Progenitor cell of endocrine pancreas (in vitro differentiated cells): ENCODE results near the gene SRSF5. TPM values are rescaled to one million over a fixed set of nuclear protein-coding genes. Genes with fewer than 3 reads are reported as not detected.

Experiments used
- DNase-seq: peaks from one replicate; pipeline ENCODE4 v3.0.0; 2021; ENCODE audit warnings: low spot score; ENCODE audit not compliant: unreplicated experiment
- H3K27ac Mint-ChIP-seq: 2 replicates; pipeline ENCODE4 v1.8.0; 2021; ENCODE audit warnings: mild to moderate bottlenecking, moderate library complexity, mixed read lengths
- H3K27me3 Mint-ChIP-seq: 2 replicates; pipeline ENCODE4 v1.8.0; 2021; ENCODE audit warnings: mixed read lengths
- H3K36me3 Mint-ChIP-seq: 2 replicates; pipeline ENCODE4 v1.8.0; 2022; ENCODE audit warnings: mixed read lengths; ENCODE audit not compliant: insufficient read depth
- H3K4me1 Mint-ChIP-seq: 2 replicates; pipeline ENCODE4 v1.8.0; 2021; ENCODE audit warnings: low read depth, mixed read lengths
- H3K4me3 Mint-ChIP-seq: 2 replicates; pipeline ENCODE4 v1.8.0; 2021; ENCODE audit warnings: low read depth, mild to moderate bottlenecking, moderate library complexity, mixed read lengths
- H3K9me3 Mint-ChIP-seq: 2 replicates; pipeline ENCODE4 v1.8.0; 2021; ENCODE audit warnings: low read depth, mixed read lengths
- CTCF ChIP-seq: fragments of 200-600 bp; sonication (generic); IDR thresholded peaks from one replicate; pipeline ENCODE4 v1.5.0; 2021; ENCODE audit warnings: antibody characterized with exemption, mild to moderate bottlenecking; ENCODE audit not compliant: unreplicated experiment
- total RNA-seq: library from RNA; stranded (reverse); gene quantifications from 2 replicates; pipeline ENCODE4 v1.2.1, GENCODE V29; 2021

SRSF5 gene
- total RNA-seq, 1 donor from 2014 or later, result 379 TPM

DNA sequence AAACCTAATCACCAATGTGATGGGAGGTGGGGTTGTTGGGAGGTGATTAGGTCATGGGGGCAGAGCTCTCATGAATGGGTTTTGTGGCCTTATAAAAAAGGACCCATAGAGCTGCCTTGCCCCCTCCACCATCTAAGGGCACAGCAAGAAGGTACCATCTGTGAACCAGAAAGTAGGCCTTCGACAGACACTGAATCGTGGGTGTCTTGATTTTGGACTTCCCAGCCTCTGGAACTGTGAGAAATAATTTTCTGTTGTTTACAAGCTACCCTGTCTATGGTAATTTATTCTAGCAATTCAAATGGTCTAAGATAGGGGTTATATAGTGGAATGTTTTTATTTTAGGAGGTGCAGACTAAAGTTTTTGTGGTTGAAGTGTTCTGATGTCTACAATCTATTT, 38.0 kb downstream of the SRSF5 start:
- H3K4me1 Mint-ChIP-seq, result peaks cover 10% of the 10 kb centered on the region
- no peaks in the 10 kb centered on the region for H3K27me3 Mint-ChIP-seq
- no peak overlapping the region for H3K27ac Mint-ChIP-seq
- H3K4me3 Mint-ChIP-seq, result no peak overlapping the region
- H3K36me3 Mint-ChIP-seq, result peaks cover 4% of the 10 kb centered on the region
- no peak for TF ChIP-seq CTCF
- DNase-seq, result no peak
- peaks cover 7% of the 10 kb centered on the region for H3K9me3 Mint-ChIP-seq

DNA sequence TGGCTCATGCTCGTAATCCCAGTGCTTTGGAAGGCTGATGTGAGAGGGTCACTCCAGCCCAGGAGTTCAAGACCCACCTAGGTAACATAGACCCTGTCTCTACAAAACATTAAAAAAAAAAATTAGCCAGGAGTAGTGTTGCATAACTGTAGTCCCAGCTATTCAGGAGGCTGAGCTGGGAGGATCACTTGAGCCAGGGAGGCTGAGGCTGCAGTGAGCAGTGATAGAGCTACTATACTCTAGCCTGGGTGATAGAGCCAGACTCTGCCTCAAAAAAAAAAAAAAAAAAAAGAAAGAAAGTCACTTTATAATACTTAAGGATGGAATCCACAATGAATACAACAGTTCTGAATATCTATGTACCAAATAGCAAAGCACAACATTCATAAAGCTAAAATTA, 40.2 kb downstream of the SRSF5 start:
- no peak overlapping the region for H3K27ac Mint-ChIP-seq

DNA sequence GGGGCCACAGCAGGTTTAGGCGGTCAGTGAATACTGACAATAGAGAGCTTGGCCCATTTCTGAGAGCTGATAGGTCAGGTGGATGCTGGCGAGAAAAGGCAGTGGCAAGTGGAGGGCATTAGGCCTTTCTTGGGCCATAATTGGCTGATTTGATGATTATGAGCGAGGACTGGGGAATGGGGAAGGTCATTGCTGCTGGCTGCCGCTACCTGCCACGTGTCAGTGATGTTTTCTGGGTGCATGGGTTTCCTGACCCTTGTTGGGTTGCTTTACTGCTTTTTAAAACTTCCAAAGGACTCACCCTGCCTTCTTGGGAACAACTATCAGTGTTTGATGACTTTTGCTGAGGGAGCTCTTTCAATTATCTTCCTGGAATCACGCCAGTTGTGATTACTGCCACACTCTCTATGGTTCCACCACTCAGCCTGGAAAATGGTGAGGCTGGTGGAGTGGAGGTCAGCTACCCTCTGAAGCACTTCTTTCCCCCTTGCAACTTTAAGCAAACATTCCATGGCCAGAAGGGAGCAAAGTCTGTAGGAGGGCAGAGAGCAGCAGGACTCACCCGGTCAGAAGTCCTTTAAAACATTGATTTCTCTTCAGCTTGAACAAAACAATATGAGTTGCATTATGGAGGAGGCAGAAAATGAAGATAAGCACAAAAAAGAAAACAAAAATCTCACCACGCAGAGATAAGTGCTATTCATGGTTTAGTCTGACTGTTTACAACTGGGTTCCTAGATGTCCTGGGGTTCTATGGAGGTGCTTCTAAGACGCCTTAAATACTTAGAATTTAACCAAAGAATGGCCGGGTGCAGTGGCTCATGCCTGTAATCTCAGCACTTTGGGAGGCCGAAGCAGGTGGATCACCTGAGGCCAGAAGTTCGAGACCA, 42.2 kb downstream of the SRSF5 start:
- H3K4me1 Mint-ChIP-seq, result peaks cover 21% of the 10 kb centered on the region
- DNase-seq, result no peak
- H3K27me3 Mint-ChIP-seq, result no peaks in the 10 kb centered on the region
- H3K27ac Mint-ChIP-seq, result peak overlapping the region; percentile 92
- no peaks in the 10 kb centered on the region for H3K9me3 Mint-ChIP-seq
- TF ChIP-seq CTCF, result no peak
- no peaks in the 10 kb centered on the region for H3K36me3 Mint-ChIP-seq
- peak overlapping the region; percentile 36 for H3K4me3 Mint-ChIP-seq

More for the DNA sequence above, 40.2 kb downstream of the SRSF5 start:
- no peaks in the 10 kb centered on the region for H3K27me3 Mint-ChIP-seq
- H3K4me1 Mint-ChIP-seq, result peaks cover 21% of the 10 kb centered on the region
- H3K36me3 Mint-ChIP-seq, result no peaks in the 10 kb centered on the region
- DNase-seq, result no peak
- no peaks in the 10 kb centered on the region for H3K9me3 Mint-ChIP-seq
- TF ChIP-seq CTCF, result no peak
- no peak overlapping the region for H3K4me3 Mint-ChIP-seq

GRCh38 chr14:69811227-69811867, 44.4 kb downstream of the SRSF5 start:
- Mint-ChIP-seq H3K4me1 (peaks cover 21% of the 10 kb centered on the region), H3K9me3 (no peaks in the 10 kb centered on the region), H3K27ac (no peak overlapping the region), H3K27me3 (no peaks in the 10 kb centered on the region), H3K36me3 (no peaks in the 10 kb centered on the region), H3K4me3 (no peak overlapping the region)
- DNase-seq, result no peak
- no peak for TF ChIP-seq CTCF

GRCh38 chr14:69811868-69812252, 44.9 kb downstream of the SRSF5 start:
- Mint-ChIP-seq H3K4me1 (peaks cover 21% of the 10 kb centered on the region), H3K27me3 (no peaks in the 10 kb centered on the region), H3K27ac (no peak overlapping the region), H3K36me3 (no peaks in the 10 kb centered on the region), H3K9me3 (no peaks in the 10 kb centered on the region), H3K4me3 (no peak overlapping the region)
- no peak for TF ChIP-seq CTCF
- DNase-seq, result no peak
